ENCODE results near the gene SAMD9.

Gene SAMD9

GRCh38 chr7:93150200-93150835 is 32.5 kb upstream of the SAMD9 start:
- no peak for DNase-seq (ENCODE audit: low spot score)
- no peak for TF ChIP-seq CTCF (IDR thresholded peaks at IDR 0.05; ENCODE audit: extremely low read depth, missing control alignments)

GRCh38 chr7:93148727-93149126 is 30.9 kb upstream of the SAMD9 start:
- no peak for TF ChIP-seq CTCF (IDR thresholded peaks at IDR 0.05; ENCODE audit: extremely low read depth, missing control alignments)
- DNase-seq (ENCODE audit: low spot score) = no peak

- no peak for TF ChIP-seq CTCF (IDR thresholded peaks at IDR 0.05; ENCODE audit: extremely low read depth, missing control alignments)
Observed at GRCh38 chr7:93148144-93148543, 30.4 kb upstream of the SAMD9 start, which contains the start of gene SAMD9L. Gene SAMD9L (minus strand): TSS chr7:93148385. CDS start chr7:93135971, 12,414 bp downstream.

GRCh38 chr7:93147363-93147762 is 29.6 kb upstream of the SAMD9 start:
- peak; percentile 32 for DNase-seq (ENCODE audit: low spot score)
- TF ChIP-seq CTCF (IDR thresholded peaks at IDR 0.05; ENCODE audit: extremely low read depth, missing control alignments) = no peak

More at GRCh38 chr7:93148144-93148543, 30.4 kb upstream of the SAMD9 start, which contains the start of gene SAMD9L:
- peak; percentile 42 for DNase-seq (ENCODE audit: low spot score)

- no peak for TF ChIP-seq CTCF (IDR thresholded peaks at IDR 0.05; ENCODE audit: extremely low read depth, missing control alignments)
- peak; percentile 13 for DNase-seq (ENCODE audit: low spot score)
Observed at GRCh38 chr7:93146472-93147141, 28.8 kb upstream of the SAMD9 start.

GRCh38 chr7:93146036-93146435 is 28.3 kb upstream of the SAMD9 start:
- no peak for DNase-seq (ENCODE audit: low spot score)
- no peak for TF ChIP-seq CTCF (IDR thresholded peaks at IDR 0.05; ENCODE audit: extremely low read depth, missing control alignments)

- TF ChIP-seq CTCF (IDR thresholded peaks at IDR 0.05; ENCODE audit: extremely low read depth, missing control alignments) = no peak
- DNase-seq (ENCODE audit: low spot score) = no peak
Observed at GRCh38 chr7:93145354-93145753, 27.6 kb upstream of the SAMD9 start.
